PFSK-1 (cell line): Measurements from ENCODE around the gene TFDP2.

ENCODE experiments used
- FOXP2 ChIP-seq: optimal IDR thresholded peaks from 2 replicates; pipeline ENCODE3; 2011; ENCODE audit warnings: borderline replicate concordance, control low read depth, inconsistent platforms; ENCODE audit not compliant: insufficient read depth; ENCODE audit errors: extremely low read length, extremely low read depth
- POLR2AphosphoS5 ChIP-seq: IDR thresholded peaks from 2 replicates; pipeline ENCODE4 v1.6.1; 2012; ENCODE audit warnings: low read depth, mild to moderate bottlenecking, control low read depth, low read length, moderate library complexity
- REST ChIP-seq, 2 experiments: IDR thresholded peaks; 2 replicates each; pipeline versions ENCODE4 v1.6.1 to v1.8.0; 2011 to 2012; ENCODE audit warnings: low read depth in 2 of 2, low read length in 2 of 2, control low read depth in 1 of 2, inconsistent platforms in 1 of 2, mild to moderate bottlenecking in 1 of 2, moderate library complexity in 1 of 2; ENCODE audit not compliant: insufficient read depth in 1 of 2
- SIN3A ChIP-seq: IDR thresholded peaks from 2 replicates; pipeline ENCODE4 v1.6.1; 2012; ENCODE audit warnings: mild to moderate bottlenecking, low read length, moderate library complexity, borderline replicate concordance; ENCODE audit not compliant: insufficient read depth
- TAF1 ChIP-seq: IDR thresholded peaks from 2 replicates; pipeline ENCODE4 v1.6.1; 2012; ENCODE audit warnings: low read length, control low read depth, borderline replicate concordance; ENCODE audit not compliant: insufficient read depth

The TFDP2 gene

GRCh38 chr3:141900343-141900742 is 249.0 kb downstream of the TFDP2 start:
- TF ChIP-seq POLR2AphosphoS5 (no peak), FOXP2 (no peak), REST (IDR thresholded peaks at IDR 0.05; ENCODE audit: insufficient read depth in 1 of 2, low read depth in 2 of 2, low read length in 2 of 2) (no peak), SIN3A (no peak), TAF1 (no peak)

- TF ChIP-seq REST (IDR thresholded peaks at IDR 0.05; ENCODE audit: insufficient read depth in 1 of 2, low read depth in 2 of 2, low read length in 2 of 2) (no peak), POLR2AphosphoS5 (no peak), SIN3A (no peak), FOXP2 (no peak), TAF1 (no peak)
Observed at GRCh38 chr3:141898908-141899307, 250.4 kb downstream of the TFDP2 start.

GRCh38 chr3:141895731-141896130 is 253.6 kb downstream of the TFDP2 start:
- TF ChIP-seq POLR2AphosphoS5 (no peak), REST (IDR thresholded peaks at IDR 0.05; ENCODE audit: insufficient read depth in 1 of 2, low read depth in 2 of 2, low read length in 2 of 2) (no peak), TAF1 (no peak), FOXP2 (no peak), SIN3A (no peak)

GRCh38 chr3:141894524-141895176 is 254.7 kb downstream of the TFDP2 start:
- no peak for TF ChIP-seq POLR2AphosphoS5
- TF ChIP-seq REST (IDR thresholded peaks at IDR 0.05; ENCODE audit: insufficient read depth in 1 of 2, low read depth in 2 of 2, low read length in 2 of 2): no peak
- no peak for TF ChIP-seq FOXP2
- no peak for TF ChIP-seq TAF1
- TF ChIP-seq SIN3A: no peak
